Neural progenitor cell (in vitro differentiated cells): ENCODE results near the gene ANKRD6. TPM values are rescaled to one million over a fixed set of nuclear protein-coding genes. Genes with fewer than 3 reads are reported as not detected.

Experiments used
- DNase-seq: peaks from one replicate; pipeline ENCODE4 v3.0.0-alpha.2; 2016; ENCODE audit warnings: low spot score
- H2AFZ ChIP-seq: fragments of 200-600 bp; sonication (generic); replicated peaks from 2 replicates; pipeline ENCODE4 v1.6.1; 2016; ENCODE audit warnings: antibody characterized with exemption
- H3F3A ChIP-seq: fragments of 200-600 bp; sonication (generic); 2 replicates; pipeline ENCODE4 v1.6.1; 2016; ENCODE audit warnings: antibody characterized with exemption, low read depth
- H3K27ac ChIP-seq: fragments of 200-600 bp; sonication (generic); 2 replicates; pipeline ENCODE4 v1.5.1; 2016; ENCODE audit warnings: mild to moderate bottlenecking
- H3K27me3 ChIP-seq: fragments of 200-600 bp; sonication (generic); 2 replicates; pipeline ENCODE4 v1.6.1; 2016; ENCODE audit warnings: mild to moderate bottlenecking, moderate library complexity
- H3K36me3 ChIP-seq: fragments of 200-600 bp; sonication (generic); 2 replicates; pipeline ENCODE4 v1.5.1; 2016
- H3K4me1 ChIP-seq: fragments of 200-600 bp; sonication (generic); 2 replicates; pipeline ENCODE4 v1.6.1; 2016; ENCODE audit warnings: mixed run types
- H3K4me2 ChIP-seq: fragments of 200-600 bp; sonication (generic); 2 replicates; pipeline ENCODE4 v1.6.1; 2016
- H3K4me3 ChIP-seq: fragments of 200-600 bp; sonication (generic); 2 replicates; pipeline ENCODE4 v1.5.1; 2016
- H3K79me2 ChIP-seq: fragments of 200-600 bp; sonication (generic); 2 replicates; pipeline ENCODE4 v1.6.1; 2016; ENCODE audit warnings: low read depth
- H3K9ac ChIP-seq: fragments of 200-600 bp; sonication (generic); 2 replicates; pipeline ENCODE4 v1.6.1; 2016
- H3K9me3 ChIP-seq: fragments of 200-600 bp; sonication (generic); 2 replicates; pipeline ENCODE4 v1.5.1; 2016; ENCODE audit warnings: low read depth
- H4K20me1 ChIP-seq: fragments of 200-600 bp; sonication (generic); 2 replicates; pipeline ENCODE4 v1.6.1; 2016; ENCODE audit warnings: low read depth
- H3K27ac Mint-ChIP-seq: 3 replicates; pipeline ENCODE4 v1.8.0; 2021; ENCODE audit warnings: mixed read lengths
- H3K27me3 Mint-ChIP-seq: 2 replicates; pipeline ENCODE4 v1.8.0; 2022; ENCODE audit warnings: low read depth, mild to moderate bottlenecking, inconsistent platforms, moderate library complexity, mixed read lengths; ENCODE audit not compliant: insufficient read depth
- H3K36me3 Mint-ChIP-seq: 3 replicates; pipeline ENCODE4 v1.8.0; 2021; ENCODE audit warnings: mixed read lengths
- H3K4me1 Mint-ChIP-seq: 3 replicates; pipeline ENCODE4 v1.8.0; 2021; ENCODE audit warnings: mixed read lengths
- H3K4me3 Mint-ChIP-seq: 3 replicates; pipeline ENCODE4 v1.8.0; 2021; ENCODE audit warnings: mild to moderate bottlenecking, moderate library complexity, mixed read lengths
- H3K9me3 Mint-ChIP-seq: 3 replicates; pipeline ENCODE4 v1.8.0; 2020; ENCODE audit warnings: mixed read lengths
- EZH2 ChIP-seq: fragments of 200-600 bp; sonication (generic); IDR thresholded peaks from 2 replicates; pipeline ENCODE4 v1.6.1; 2017; ENCODE audit warnings: antibody characterized with exemption, mild to moderate bottlenecking, moderate library complexity
- EZH2phosphoT487 ChIP-seq: fragments of 200-600 bp; sonication (generic); IDR thresholded peaks from 2 replicates; pipeline ENCODE4 v1.6.1; 2017; ENCODE audit warnings: antibody characterized with exemption
- total RNA-seq: library from RNA; depleted of rRNA; stranded (reverse); fragments of >200 nt; gene quantifications from 2 replicates; pipeline ENCODE4 v1.2.3, GENCODE V29; 2015; ENCODE audit warnings: low replicate concordance
- TF ChIP-seq, protein P1 (sequence below): fragments of 200-600 bp; sonication (generic); IDR thresholded peaks from 2 replicates; pipeline ENCODE4 v1.5.1; 2017; ENCODE audit warnings: antibody characterized with exemption, mild to moderate bottlenecking

ANKRD6 gene
- total RNA-seq, 1 donor from 2014 or later, result 36.3 TPM

DNA sequence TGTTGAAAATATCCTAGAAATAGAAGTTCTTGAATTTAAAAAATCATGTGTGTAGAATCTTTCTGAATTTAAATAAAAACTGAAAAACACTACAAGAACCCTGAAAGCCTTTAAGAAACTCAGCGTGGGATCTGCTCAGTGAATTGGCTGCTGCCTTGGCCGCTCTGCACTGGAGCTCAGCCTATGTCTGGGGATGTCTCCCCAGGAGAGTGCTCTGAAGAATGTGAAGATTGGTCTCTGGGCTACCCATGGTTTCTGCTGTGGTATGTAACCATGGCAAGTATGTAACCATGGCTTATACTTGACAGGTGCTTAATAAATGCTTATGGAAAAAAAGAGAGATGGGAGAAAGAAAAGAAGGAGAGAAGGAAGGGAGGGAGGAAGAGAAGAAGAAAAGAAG lies 17.8 kb upstream of the ANKRD6 start:
- peak overlapping the region; percentile 30 for H3K27ac Mint-ChIP-seq
- peaks cover 16% of the 10 kb centered on the region for H3K27me3 Mint-ChIP-seq
- no peaks in the 10 kb centered on the region for H3K9me3 Mint-ChIP-seq

DNA sequence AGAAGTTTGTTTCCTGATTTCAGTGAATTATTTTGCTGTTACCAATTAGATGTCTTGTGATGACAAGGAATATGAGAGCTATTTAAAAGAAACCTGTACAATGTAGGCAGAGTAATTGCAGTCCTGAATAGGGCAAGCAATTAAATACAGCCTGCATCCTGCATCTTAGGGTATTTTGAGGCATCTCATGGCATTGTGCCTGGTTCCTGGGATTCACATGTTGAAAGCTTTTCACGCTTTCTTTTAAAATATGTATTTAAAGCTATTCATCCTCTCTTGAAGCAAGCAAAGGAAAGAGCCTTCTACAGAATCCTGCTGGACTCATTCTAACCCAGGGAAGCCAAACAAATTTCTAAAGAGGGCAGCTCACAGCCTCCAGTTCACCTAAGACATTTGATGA lies 16.2 kb upstream of the ANKRD6 start:
- Histone ChIP-seq H3K4me3 (no peak overlapping the region), H3K36me3 (no peaks in the 10 kb centered on the region), H3F3A (peaks cover 38% of the 10 kb centered on the region), H2AFZ (no peak overlapping the region), H3K4me1 (peaks cover 32% of the 10 kb centered on the region), H4K20me1 (no peaks in the 10 kb centered on the region), H3K27me3 (peaks cover 18% of the 10 kb centered on the region), H3K79me2 (no peaks in the 10 kb centered on the region), H3K9ac (no peak overlapping the region), H3K27ac (no peak overlapping the region), H3K9me3 (no peaks in the 10 kb centered on the region), H3K4me2 (peak overlapping the region; percentile 9)
- DNase-seq, result no peak
- TF ChIP-seq EZH2phosphoT487, result no peak
- TF ChIP-seq, protein P1, sequence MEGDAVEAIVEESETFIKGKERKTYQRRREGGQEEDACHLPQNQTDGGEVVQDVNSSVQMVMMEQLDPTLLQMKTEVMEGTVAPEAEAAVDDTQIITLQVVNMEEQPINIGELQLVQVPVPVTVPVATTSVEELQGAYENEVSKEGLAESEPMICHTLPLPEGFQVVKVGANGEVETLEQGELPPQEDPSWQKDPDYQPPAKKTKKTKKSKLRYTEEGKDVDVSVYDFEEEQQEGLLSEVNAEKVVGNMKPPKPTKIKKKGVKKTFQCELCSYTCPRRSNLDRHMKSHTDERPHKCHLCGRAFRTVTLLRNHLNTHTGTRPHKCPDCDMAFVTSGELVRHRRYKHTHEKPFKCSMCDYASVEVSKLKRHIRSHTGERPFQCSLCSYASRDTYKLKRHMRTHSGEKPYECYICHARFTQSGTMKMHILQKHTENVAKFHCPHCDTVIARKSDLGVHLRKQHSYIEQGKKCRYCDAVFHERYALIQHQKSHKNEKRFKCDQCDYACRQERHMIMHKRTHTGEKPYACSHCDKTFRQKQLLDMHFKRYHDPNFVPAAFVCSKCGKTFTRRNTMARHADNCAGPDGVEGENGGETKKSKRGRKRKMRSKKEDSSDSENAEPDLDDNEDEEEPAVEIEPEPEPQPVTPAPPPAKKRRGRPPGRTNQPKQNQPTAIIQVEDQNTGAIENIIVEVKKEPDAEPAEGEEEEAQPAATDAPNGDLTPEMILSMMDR, result no peak
- no peak for TF ChIP-seq EZH2
- Mint-ChIP-seq H3K27me3 (peaks cover 11% of the 10 kb centered on the region), H3K4me1 (peaks cover 34% of the 10 kb centered on the region), H3K36me3 (no peaks in the 10 kb centered on the region), H3K27ac (no peak overlapping the region), H3K9me3 (no peaks in the 10 kb centered on the region), H3K4me3 (no peak overlapping the region)

More for the DNA sequence above, 17.8 kb upstream of the ANKRD6 start:
- Histone ChIP-seq H2AFZ (no peak overlapping the region), H3K36me3 (no peaks in the 10 kb centered on the region), H3K4me3 (no peak overlapping the region), H3K4me2 (no peak overlapping the region), H3K9ac (no peak overlapping the region), H3K27me3 (peaks cover 30% of the 10 kb centered on the region), H3K27ac (no peak overlapping the region), H3K9me3 (no peaks in the 10 kb centered on the region), H3K4me1 (peaks cover 37% of the 10 kb centered on the region), H4K20me1 (peaks cover 7% of the 10 kb centered on the region), H3K79me2 (no peaks in the 10 kb centered on the region), H3F3A (peaks cover 54% of the 10 kb centered on the region)
- TF ChIP-seq EZH2, result no peak
- TF ChIP-seq, protein P1, result no peak
- TF ChIP-seq EZH2phosphoT487, result no peak
- Mint-ChIP-seq H3K4me1 (peaks cover 42% of the 10 kb centered on the region), H3K4me3 (no peak overlapping the region), H3K36me3 (no peaks in the 10 kb centered on the region)
- DNase-seq, result no peak

DNA sequence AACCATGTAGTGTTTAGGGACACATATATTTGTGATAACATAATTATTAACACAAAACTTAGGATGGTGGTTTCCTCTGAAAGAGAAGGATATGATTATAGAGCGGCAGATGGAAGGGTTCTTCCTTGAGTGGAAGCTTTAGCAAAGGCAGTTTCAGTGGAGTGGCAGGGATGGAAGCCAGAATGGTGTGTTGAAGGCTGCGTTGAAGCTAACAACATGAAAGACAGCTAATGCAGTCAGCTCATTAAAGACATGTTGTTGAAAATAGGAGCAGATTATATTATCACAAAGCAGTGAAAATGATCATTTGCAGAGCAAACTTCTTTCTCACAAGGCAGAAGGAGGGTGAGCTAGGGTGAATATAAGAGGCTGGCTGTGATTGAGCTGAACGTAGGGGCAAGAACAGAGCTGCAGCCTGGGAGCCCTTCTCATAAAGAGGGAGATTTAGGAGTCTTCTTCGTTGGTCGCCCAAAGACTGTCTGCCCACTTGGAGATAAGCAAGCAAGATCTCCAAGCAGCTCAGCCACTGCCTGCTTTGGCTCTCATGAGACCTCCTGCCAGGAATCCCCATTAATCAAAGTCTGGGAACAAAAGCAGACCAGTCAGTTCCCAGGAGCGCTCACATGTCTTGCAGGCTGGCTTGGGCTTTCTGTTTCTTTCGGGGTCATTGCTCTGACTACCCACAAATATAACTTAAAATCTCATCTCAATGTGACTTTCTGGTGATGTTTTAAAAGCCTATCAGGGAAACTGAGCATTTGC lies 2.6 kb upstream of the ANKRD6 start:
- Histone ChIP-seq H2AFZ (peak overlapping the region; percentile 77), H3K27ac (no peak overlapping the region)
- peak; percentile 55 for DNase-seq

More for the DNA sequence above, 2.6 kb upstream of the ANKRD6 start:
- Histone ChIP-seq H3K9ac (no peak overlapping the region), H3F3A (peaks cover 19% of the 10 kb centered on the region), H4K20me1 (peaks cover 3% of the 10 kb centered on the region), H3K4me2 (peak overlapping the region; percentile 32), H3K4me1 (peaks cover 17% of the 10 kb centered on the region), H3K27me3 (peaks cover 7% of the 10 kb centered on the region), H3K4me3 (no peak overlapping the region), H3K36me3 (no peaks in the 10 kb centered on the region), H3K79me2 (peaks cover 15% of the 10 kb centered on the region), H3K9me3 (no peaks in the 10 kb centered on the region)
- Mint-ChIP-seq H3K4me3 (no peak overlapping the region), H3K27me3 (peaks cover 4% of the 10 kb centered on the region), H3K4me1 (peaks cover 20% of the 10 kb centered on the region), H3K9me3 (no peaks in the 10 kb centered on the region), H3K27ac (no peak overlapping the region), H3K36me3 (peaks cover 2% of the 10 kb centered on the region)
- TF ChIP-seq, protein P1, result no peak
- TF ChIP-seq EZH2 (no peak), EZH2phosphoT487 (no peak)
